ENCODE data around the gene CDCP2. TPM values are rescaled to one million over a fixed set of nuclear protein-coding genes. Genes with fewer than 3 reads are reported as not detected.

CDCP2 gene
- total and polyA plus RNA-seq, 2 experiments from 2014 or later, result not detected

DNA sequence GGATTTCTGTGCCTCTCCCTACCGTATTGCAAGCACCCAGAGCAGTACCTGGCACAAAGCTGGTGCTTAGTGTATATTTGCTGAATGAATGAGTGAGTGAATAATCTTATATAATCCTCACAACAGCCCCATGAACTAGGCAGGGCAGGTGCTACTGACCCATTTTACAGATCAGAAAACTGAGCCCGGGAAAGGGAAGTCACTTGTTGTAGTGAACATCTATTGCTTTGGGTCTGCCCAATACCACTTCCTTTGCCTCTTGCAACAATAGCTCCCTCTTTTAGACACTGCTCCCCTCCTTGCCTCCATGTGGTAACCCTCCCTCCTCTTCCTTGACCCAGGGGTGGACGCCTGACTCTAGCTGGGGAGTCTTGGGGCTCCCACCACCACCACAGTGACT, 3.1 kb downstream of the CDCP2 start (continued):
- TF ChIP-seq ZNF331 (CRISPR knock-in tag; IDR thresholded peaks at IDR 0.05; ENCODE audit: low read depth) (no peak), NANOG (IDR thresholded peaks at IDR 0.05; ENCODE audit: borderline replicate concordance) (no peak)

- Histone ChIP-seq H3K4me3 (no peak overlapping the region), H3K27ac (ENCODE audit: low read depth) (no peak overlapping the region), H4K20me1 (replicated peaks; ENCODE audit: insufficient read depth) (no peaks in the 10 kb centered on the region; the same call in 1 of the 2 replicates), H3K79me2 (replicated peaks; ENCODE audit: insufficient read depth) (no peaks in the 10 kb centered on the region), H3K36me3 (ENCODE audit: insufficient read depth) (no peaks in the 10 kb centered on the region), H3K9me2 (ENCODE audit: insufficient read depth) (no peaks in the 10 kb centered on the region), H3K4me2 (no peak overlapping the region), H3F3A (replicated peaks; ENCODE audit: low read depth) (no peaks in the 10 kb centered on the region), H2AFZ (no peak overlapping the region), H3K27me3 (ENCODE audit: insufficient read depth) (no peaks in the 10 kb centered on the region), H3K4me1 (ENCODE audit: insufficient read depth) (no peaks in the 10 kb centered on the region)
- no peaks in the 10 kb centered on the region for H3K9me3 Mint-ChIP-seq
- no peaks in the 10 kb centered on the region for H3K36me3 Mint-ChIP-seq (ENCODE audit: low read depth)
- no peak overlapping the region for H3K27ac Mint-ChIP-seq
- peaks cover 2% of the 10 kb centered on the region for H3K27me3 Mint-ChIP-seq (ENCODE audit: insufficient read depth, low read depth, poor library complexity)
- H3K4me1 Mint-ChIP-seq, result no peaks in the 10 kb centered on the region; the same call in 2 of the 3 replicates
- H3K4me3 Mint-ChIP-seq, result no peak overlapping the region
- ATAC-seq (no peak), DNase-seq (ENCODE audit: low spot score) (no peak)
- no peak for TF ChIP-seq ZNF331 (CRISPR knock-in tag; IDR thresholded peaks at IDR 0.05; ENCODE audit: low read depth)
- no peak for TF ChIP-seq EZH2 (IDR thresholded peaks at IDR 0.05; ENCODE audit: low read depth, unreplicated experiment)
- TF ChIP-seq, protein P1, sequence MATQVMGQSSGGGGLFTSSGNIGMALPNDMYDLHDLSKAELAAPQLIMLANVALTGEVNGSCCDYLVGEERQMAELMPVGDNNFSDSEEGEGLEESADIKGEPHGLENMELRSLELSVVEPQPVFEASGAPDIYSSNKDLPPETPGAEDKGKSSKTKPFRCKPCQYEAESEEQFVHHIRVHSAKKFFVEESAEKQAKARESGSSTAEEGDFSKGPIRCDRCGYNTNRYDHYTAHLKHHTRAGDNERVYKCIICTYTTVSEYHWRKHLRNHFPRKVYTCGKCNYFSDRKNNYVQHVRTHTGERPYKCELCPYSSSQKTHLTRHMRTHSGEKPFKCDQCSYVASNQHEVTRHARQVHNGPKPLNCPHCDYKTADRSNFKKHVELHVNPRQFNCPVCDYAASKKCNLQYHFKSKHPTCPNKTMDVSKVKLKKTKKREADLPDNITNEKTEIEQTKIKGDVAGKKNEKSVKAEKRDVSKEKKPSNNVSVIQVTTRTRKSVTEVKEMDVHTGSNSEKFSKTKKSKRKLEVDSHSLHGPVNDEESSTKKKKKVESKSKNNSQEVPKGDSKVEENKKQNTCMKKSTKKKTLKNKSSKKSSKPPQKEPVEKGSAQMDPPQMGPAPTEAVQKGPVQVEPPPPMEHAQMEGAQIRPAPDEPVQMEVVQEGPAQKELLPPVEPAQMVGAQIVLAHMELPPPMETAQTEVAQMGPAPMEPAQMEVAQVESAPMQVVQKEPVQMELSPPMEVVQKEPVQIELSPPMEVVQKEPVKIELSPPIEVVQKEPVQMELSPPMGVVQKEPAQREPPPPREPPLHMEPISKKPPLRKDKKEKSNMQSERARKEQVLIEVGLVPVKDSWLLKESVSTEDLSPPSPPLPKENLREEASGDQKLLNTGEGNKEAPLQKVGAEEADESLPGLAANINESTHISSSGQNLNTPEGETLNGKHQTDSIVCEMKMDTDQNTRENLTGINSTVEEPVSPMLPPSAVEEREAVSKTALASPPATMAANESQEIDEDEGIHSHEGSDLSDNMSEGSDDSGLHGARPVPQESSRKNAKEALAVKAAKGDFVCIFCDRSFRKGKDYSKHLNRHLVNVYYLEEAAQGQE (IDR thresholded peaks at IDR 0.05; ENCODE audit: unreplicated experiment), result no peak
- no peak for TF ChIP-seq ZNF462 (CRISPR knock-in tag; IDR thresholded peaks at IDR 0.05)
- no peak for TF ChIP-seq ZNF114 (CRISPR knock-in tag; IDR thresholded peaks at IDR 0.05)
- TF ChIP-seq, protein P2, sequence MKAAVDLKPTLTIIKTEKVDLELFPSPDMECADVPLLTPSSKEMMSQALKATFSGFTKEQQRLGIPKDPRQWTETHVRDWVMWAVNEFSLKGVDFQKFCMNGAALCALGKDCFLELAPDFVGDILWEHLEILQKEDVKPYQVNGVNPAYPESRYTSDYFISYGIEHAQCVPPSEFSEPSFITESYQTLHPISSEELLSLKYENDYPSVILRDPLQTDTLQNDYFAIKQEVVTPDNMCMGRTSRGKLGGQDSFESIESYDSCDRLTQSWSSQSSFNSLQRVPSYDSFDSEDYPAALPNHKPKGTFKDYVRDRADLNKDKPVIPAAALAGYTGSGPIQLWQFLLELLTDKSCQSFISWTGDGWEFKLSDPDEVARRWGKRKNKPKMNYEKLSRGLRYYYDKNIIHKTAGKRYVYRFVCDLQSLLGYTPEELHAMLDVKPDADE (IDR thresholded peaks at IDR 0.05), result no peak
- TF ChIP-seq POLR2AphosphoS5 (IDR thresholded peaks at IDR 0.05; ENCODE audit: low read depth), result no peak
- TF ChIP-seq CREB1 (CRISPR knock-in tag; IDR thresholded peaks at IDR 0.05; ENCODE audit: low read depth), result no peak
- no peak for TF ChIP-seq EZH2phosphoT487 (IDR thresholded peaks at IDR 0.05; ENCODE audit: unreplicated experiment)
- TF ChIP-seq, protein P3, sequence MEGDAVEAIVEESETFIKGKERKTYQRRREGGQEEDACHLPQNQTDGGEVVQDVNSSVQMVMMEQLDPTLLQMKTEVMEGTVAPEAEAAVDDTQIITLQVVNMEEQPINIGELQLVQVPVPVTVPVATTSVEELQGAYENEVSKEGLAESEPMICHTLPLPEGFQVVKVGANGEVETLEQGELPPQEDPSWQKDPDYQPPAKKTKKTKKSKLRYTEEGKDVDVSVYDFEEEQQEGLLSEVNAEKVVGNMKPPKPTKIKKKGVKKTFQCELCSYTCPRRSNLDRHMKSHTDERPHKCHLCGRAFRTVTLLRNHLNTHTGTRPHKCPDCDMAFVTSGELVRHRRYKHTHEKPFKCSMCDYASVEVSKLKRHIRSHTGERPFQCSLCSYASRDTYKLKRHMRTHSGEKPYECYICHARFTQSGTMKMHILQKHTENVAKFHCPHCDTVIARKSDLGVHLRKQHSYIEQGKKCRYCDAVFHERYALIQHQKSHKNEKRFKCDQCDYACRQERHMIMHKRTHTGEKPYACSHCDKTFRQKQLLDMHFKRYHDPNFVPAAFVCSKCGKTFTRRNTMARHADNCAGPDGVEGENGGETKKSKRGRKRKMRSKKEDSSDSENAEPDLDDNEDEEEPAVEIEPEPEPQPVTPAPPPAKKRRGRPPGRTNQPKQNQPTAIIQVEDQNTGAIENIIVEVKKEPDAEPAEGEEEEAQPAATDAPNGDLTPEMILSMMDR (conservative IDR thresholded peaks at IDR 0.05; ENCODE audit: low read depth in 2 of 2), result no peak
- TF ChIP-seq STAT1 (IDR thresholded peaks at IDR 0.05; ENCODE audit: unreplicated experiment), result no peak
- TF ChIP-seq JUNB (IDR thresholded peaks at IDR 0.05; ENCODE audit: unreplicated experiment), result no peak
- TF ChIP-seq NANOG (IDR thresholded peaks at IDR 0.05; ENCODE audit: borderline replicate concordance), result no peak
Measured at GRCh38 chr1:54144366-54144765, 8.4 kb downstream of the CDCP2 start.

All from GM23338 (cell line).